ENCODE measurements around the gene PPP2R1B. TPM values are rescaled to one million over a fixed set of nuclear protein-coding genes. Genes with fewer than 3 reads are reported as not detected.
"Not testable (repeated sequence)": the region's sequence is repeated elsewhere in the genome, so short reads cannot be mapped to it uniquely, and the experiment has no call there.

The PPP2R1B gene
- polyA plus RNA-seq, 2 donors, result 6.3 to 9.5 TPM

GRCh38 chr11:111722501-111722900 lies 43.7 kb downstream of the PPP2R1B start:
- 79 to 94% methylated on average over 8 of the region's 8 CpGs for WGBS, 2 donors

DNA sequence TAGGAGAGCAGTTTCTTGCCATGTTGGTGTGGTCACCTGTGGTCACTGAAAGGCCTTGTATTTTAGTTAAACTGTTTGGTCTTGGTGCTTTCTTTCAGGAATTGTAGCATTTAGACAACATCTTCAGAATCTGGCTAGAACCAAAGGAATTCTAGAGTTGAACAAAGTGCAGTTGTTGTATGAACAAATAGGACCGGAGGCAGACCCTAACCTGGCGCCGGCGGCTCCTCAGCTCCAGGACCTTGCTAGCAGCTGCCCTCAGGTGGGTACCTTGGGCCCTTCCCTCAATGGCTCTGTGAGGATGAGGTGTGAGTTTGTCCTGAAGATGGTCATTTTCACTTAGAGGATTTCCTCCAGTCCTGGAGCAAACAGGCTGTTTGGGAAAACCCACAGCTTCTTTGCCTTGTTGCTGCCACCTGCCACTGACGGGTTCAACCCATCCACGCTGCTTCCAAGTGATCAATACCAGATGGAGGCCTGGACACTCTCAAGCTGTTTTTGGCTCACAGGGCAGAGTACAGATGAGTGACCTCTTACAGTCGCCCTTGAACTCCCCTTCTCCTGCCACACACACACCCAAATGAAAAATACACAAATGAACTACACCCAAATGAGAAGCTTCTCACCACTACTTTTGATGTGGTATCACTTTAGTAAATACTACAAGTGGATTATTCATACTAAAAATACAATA lies 45.2 kb downstream of the PPP2R1B start:
- 89 to 91% methylated on average over 7 of the region's 7 CpGs for WGBS, 2 donors
- peaks cover 19 to 44% of the 10 kb centered on the region in 2 donors for H3K36me3 ChIP-seq (ENCODE audit: control insufficient read depth in 2 of 2, insufficient read depth in 2 of 2, low read length in 1 of 2)
- H3K4me1 ChIP-seq (ENCODE audit: control insufficient read depth in 2 of 2, insufficient read depth in 2 of 2, low read length in 1 of 2), result peaks cover 0 to 3% of the 10 kb centered on the region in 2 donors
- H3K27me3 ChIP-seq (ENCODE audit: control insufficient read depth in 1 of 2, insufficient read depth in 2 of 2, low read length in 2 of 2), result no peaks in the 10 kb centered on the region
- H3K9me3 ChIP-seq (ENCODE audit: control insufficient read depth in 2 of 2, insufficient read depth in 1 of 2, low read depth in 1 of 2, low read length in 1 of 2), result no peaks in the 10 kb centered on the region
- no peak overlapping the region for H3K4me3 ChIP-seq (ENCODE audit: low read depth in 1 of 2, low read length in 2 of 2)
- H3K27ac ChIP-seq (ENCODE audit: low read depth in 2 of 2, low read length in 1 of 2), result no peak overlapping the region

More at GRCh38 chr11:111722501-111722900, 43.7 kb downstream of the PPP2R1B start:
- peaks cover 19 to 54% of the 10 kb centered on the region in 2 donors for H3K36me3 ChIP-seq (ENCODE audit: control insufficient read depth in 2 of 2, insufficient read depth in 2 of 2, low read length in 1 of 2)
- peaks cover 0 to 3% of the 10 kb centered on the region in 2 donors for H3K4me1 ChIP-seq (ENCODE audit: control insufficient read depth in 2 of 2, insufficient read depth in 2 of 2, low read length in 1 of 2)
- no peak overlapping the region for H3K4me3 ChIP-seq (ENCODE audit: low read depth in 1 of 2, low read length in 2 of 2)
- H3K27me3 ChIP-seq (ENCODE audit: control insufficient read depth in 1 of 2, insufficient read depth in 2 of 2, low read length in 2 of 2), result no peaks in the 10 kb centered on the region
- H3K27ac ChIP-seq (ENCODE audit: low read depth in 2 of 2, low read length in 1 of 2), result no peak overlapping the region
- no peaks in the 10 kb centered on the region for H3K9me3 ChIP-seq (ENCODE audit: control insufficient read depth in 2 of 2, insufficient read depth in 1 of 2, low read depth in 1 of 2, low read length in 1 of 2)

- H3K9me3 ChIP-seq (ENCODE audit: control insufficient read depth in 2 of 2, insufficient read depth in 1 of 2, low read depth in 1 of 2, low read length in 1 of 2), result no peaks in the 10 kb centered on the region
- H3K27ac ChIP-seq (ENCODE audit: low read depth in 2 of 2, low read length in 1 of 2), result no peak overlapping the region
- H3K4me1 ChIP-seq (ENCODE audit: control insufficient read depth in 2 of 2, insufficient read depth in 2 of 2, low read length in 1 of 2), result peaks cover 0 to 3% of the 10 kb centered on the region in 2 donors
- no peaks in the 10 kb centered on the region for H3K27me3 ChIP-seq (ENCODE audit: control insufficient read depth in 1 of 2, insufficient read depth in 2 of 2, low read length in 2 of 2)
- peaks cover 19 to 37% of the 10 kb centered on the region in 2 donors for H3K36me3 ChIP-seq (ENCODE audit: control insufficient read depth in 2 of 2, insufficient read depth in 2 of 2, low read length in 1 of 2)
- no peak overlapping the region for H3K4me3 ChIP-seq (ENCODE audit: low read depth in 1 of 2, low read length in 2 of 2)
- 80% methylated on average over 2 of the region's 2 CpGs for WGBS, 2 donors
These were observed 46.8 kb downstream of the PPP2R1B start for GRCh38 chr11:111719379-111719778.

GRCh38 chr11:111718859-111719258 lies 47.3 kb downstream of the PPP2R1B start:
- peaks cover 14 to 33% of the 10 kb centered on the region in 2 donors for H3K36me3 ChIP-seq (ENCODE audit: control insufficient read depth in 2 of 2, insufficient read depth in 2 of 2, low read length in 1 of 2)
- H3K9me3 ChIP-seq (ENCODE audit: control insufficient read depth in 2 of 2, insufficient read depth in 1 of 2, low read depth in 1 of 2, low read length in 1 of 2), result no peaks in the 10 kb centered on the region
- no peak overlapping the region for H3K4me3 ChIP-seq (ENCODE audit: low read depth in 1 of 2, low read length in 2 of 2)
- H3K27me3 ChIP-seq (ENCODE audit: control insufficient read depth in 1 of 2, insufficient read depth in 2 of 2, low read length in 2 of 2), result no peaks in the 10 kb centered on the region
- peak overlapping the region in 1 of 2 donors; percentile 70 for H3K27ac ChIP-seq (ENCODE audit: low read depth in 2 of 2, low read length in 1 of 2)
- peaks cover 0 to 3% of the 10 kb centered on the region in 2 donors for H3K4me1 ChIP-seq (ENCODE audit: control insufficient read depth in 2 of 2, insufficient read depth in 2 of 2, low read length in 1 of 2)
- WGBS, 2 donors, result 73 to 82% methylated on average over 5 of the region's 5 CpGs

GRCh38 chr11:111718436-111718835 lies 47.8 kb downstream of the PPP2R1B start:
- Histone ChIP-seq H3K27ac (ENCODE audit: low read depth in 2 of 2, low read length in 1 of 2) (peak overlapping the region; percentile 1 to 70), H3K36me3 (ENCODE audit: control insufficient read depth in 2 of 2, insufficient read depth in 2 of 2, low read length in 1 of 2) (peaks cover 13 to 29% of the 10 kb centered on the region in 2 donors), H3K9me3 (ENCODE audit: control insufficient read depth in 2 of 2, insufficient read depth in 1 of 2, low read depth in 1 of 2, low read length in 1 of 2) (no peaks in the 10 kb centered on the region), H3K27me3 (ENCODE audit: control insufficient read depth in 1 of 2, insufficient read depth in 2 of 2, low read length in 2 of 2) (no peaks in the 10 kb centered on the region), H3K4me1 (ENCODE audit: control insufficient read depth in 2 of 2, insufficient read depth in 2 of 2, low read length in 1 of 2) (peaks cover 0 to 3% of the 10 kb centered on the region in 2 donors), H3K4me3 (ENCODE audit: low read depth in 1 of 2, low read length in 2 of 2) (no peak overlapping the region)
- 42 to 58% methylated on average over 6 of the region's 6 CpGs for whole genome bisulfite sequencing, 2 donors

- H3K9me3 ChIP-seq (ENCODE audit: control insufficient read depth in 2 of 2, insufficient read depth in 1 of 2, low read depth in 1 of 2, low read length in 1 of 2); H3K27ac ChIP-seq (ENCODE audit: low read depth in 2 of 2, low read length in 1 of 2); H3K27me3 ChIP-seq (ENCODE audit: control insufficient read depth in 1 of 2, insufficient read depth in 2 of 2, low read length in 2 of 2); H3K4me1 ChIP-seq (ENCODE audit: control insufficient read depth in 2 of 2, insufficient read depth in 2 of 2, low read length in 1 of 2); H3K4me3 ChIP-seq (ENCODE audit: low read depth in 1 of 2, low read length in 2 of 2): not testable (repeated sequence)
- H3K36me3 ChIP-seq (ENCODE audit: control insufficient read depth in 2 of 2, insufficient read depth in 2 of 2, low read length in 1 of 2), result peaks cover 11 to 25% of the 10 kb centered on the region in 2 donors
- 92 to 96% methylated on average over 3 of the region's 3 CpGs for WGBS, 2 donors
These were observed 48.5 kb downstream of the PPP2R1B start for GRCh38 chr11:111717660-111718059.

GRCh38 chr11:111715142-111715816 lies 50.9 kb downstream of the PPP2R1B start:
- Histone ChIP-seq H3K27me3 (ENCODE audit: control insufficient read depth in 1 of 2, insufficient read depth in 2 of 2, low read length in 2 of 2) (no peaks in the 10 kb centered on the region), H3K9me3 (ENCODE audit: control insufficient read depth in 2 of 2, insufficient read depth in 1 of 2, low read depth in 1 of 2, low read length in 1 of 2) (no peaks in the 10 kb centered on the region), H3K4me3 (ENCODE audit: low read depth in 1 of 2, low read length in 2 of 2) (no peak overlapping the region), H3K36me3 (ENCODE audit: control insufficient read depth in 2 of 2, insufficient read depth in 2 of 2, low read length in 1 of 2) (peaks cover 0 to 12% of the 10 kb centered on the region in 2 donors), H3K4me1 (ENCODE audit: control insufficient read depth in 2 of 2, insufficient read depth in 2 of 2, low read length in 1 of 2) (peaks cover 0 to 3% of the 10 kb centered on the region in 2 donors), H3K27ac (ENCODE audit: low read depth in 2 of 2, low read length in 1 of 2) (no peak overlapping the region)
- WGBS, 2 donors, result 81 to 83% methylated on average over 5 of the region's 5 CpGs

DNA sequence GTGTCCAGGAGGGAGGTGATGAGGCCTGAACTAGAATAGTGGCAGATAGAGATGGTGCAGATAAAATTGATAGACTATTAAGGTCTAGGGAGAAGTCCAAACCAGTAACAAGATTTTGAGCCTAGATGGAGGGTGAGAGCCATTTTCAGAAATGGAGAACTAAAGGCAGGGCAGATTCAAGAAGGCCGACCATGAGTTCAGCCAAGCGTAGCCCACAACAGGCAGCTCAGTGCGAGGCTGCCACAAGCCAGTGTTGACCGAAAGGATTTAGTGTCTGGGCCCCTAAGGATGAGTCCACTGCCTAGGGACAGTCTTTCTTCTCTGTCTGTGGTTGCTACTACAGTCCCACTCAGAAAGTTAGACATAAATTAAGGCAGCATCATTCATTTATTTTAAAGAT lies 51.7 kb downstream of the PPP2R1B start:
- Histone ChIP-seq H3K27me3 (ENCODE audit: control insufficient read depth in 1 of 2, insufficient read depth in 2 of 2, low read length in 2 of 2) (no peaks in the 10 kb centered on the region), H3K36me3 (ENCODE audit: control insufficient read depth in 2 of 2, insufficient read depth in 2 of 2, low read length in 1 of 2) (peaks cover 0 to 8% of the 10 kb centered on the region in 2 donors), H3K27ac (ENCODE audit: low read depth in 2 of 2, low read length in 1 of 2) (no peak overlapping the region), H3K4me1 (ENCODE audit: control insufficient read depth in 2 of 2, insufficient read depth in 2 of 2, low read length in 1 of 2) (peaks cover 0 to 3% of the 10 kb centered on the region in 2 donors), H3K4me3 (ENCODE audit: low read depth in 1 of 2, low read length in 2 of 2) (no peak overlapping the region), H3K9me3 (ENCODE audit: control insufficient read depth in 2 of 2, insufficient read depth in 1 of 2, low read depth in 1 of 2, low read length in 1 of 2) (no peaks in the 10 kb centered on the region)
- 91 to 92% methylated on average over 4 of the region's 4 CpGs for WGBS, 2 donors

DNA sequence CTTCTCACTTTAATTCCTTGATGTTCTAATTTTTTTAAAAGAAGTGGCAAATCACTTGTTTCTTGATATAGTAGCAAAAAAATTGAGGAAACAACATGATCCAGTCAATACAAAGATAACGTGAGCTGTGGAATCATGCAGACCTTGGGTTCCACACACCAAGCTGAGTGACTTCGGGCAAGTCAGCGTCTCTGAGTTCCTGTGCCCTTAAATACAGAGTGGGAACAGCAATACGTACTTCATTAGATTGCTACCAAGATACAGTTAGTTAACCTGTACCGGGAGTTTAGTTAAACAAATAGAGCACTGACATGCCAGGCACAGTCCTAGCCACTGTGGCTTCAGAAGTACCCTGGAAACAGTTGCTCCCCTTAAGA lies 58.5 kb downstream of the PPP2R1B start:
- H3K9me3 ChIP-seq (ENCODE audit: control insufficient read depth in 2 of 2, insufficient read depth in 1 of 2, low read depth in 1 of 2, low read length in 1 of 2), result no peaks in the 10 kb centered on the region
- 85 to 97% methylated on average over 5 of the region's 5 CpGs for WGBS, 2 donors
- H3K36me3 ChIP-seq (ENCODE audit: control insufficient read depth in 2 of 2, insufficient read depth in 2 of 2, low read length in 1 of 2), result peaks cover 9 to 13% of the 10 kb centered on the region in 2 donors
- H3K4me3 ChIP-seq (ENCODE audit: low read depth in 1 of 2, low read length in 2 of 2), result no peak overlapping the region
- no peaks in the 10 kb centered on the region for H3K4me1 ChIP-seq (ENCODE audit: control insufficient read depth in 2 of 2, insufficient read depth in 2 of 2, low read length in 1 of 2)
- H3K27me3 ChIP-seq (ENCODE audit: control insufficient read depth in 1 of 2, insufficient read depth in 2 of 2, low read length in 2 of 2), result no peaks in the 10 kb centered on the region
- no peak overlapping the region for H3K27ac ChIP-seq (ENCODE audit: low read depth in 2 of 2, low read length in 1 of 2)
